Suprapubic skin (tissue), 3 donors: ENCODE data around the gene PDE2A.

Experiments used
- CTCF ChIP-seq, 2 donors: fragments of 200-600 bp in 1 of 2; fragments of 450-650 bp in 1 of 2; sonication (generic) in 1 of 2; IDR thresholded peaks; one replicate each; pipeline ENCODE4 v1.5.1; 2016 to 2019; ENCODE audit warnings: antibody characterized with exemption in 2 of 2, mild to moderate bottlenecking in 1 of 2, moderate library complexity in 1 of 2
- POLR2AphosphoS5 ChIP-seq, 3 donors: sonication (generic); formaldehyde crosslinking; IDR thresholded peaks; one replicate each; pipeline ENCODE4 v1.6.1; 2017; ENCODE audit warnings: antibody characterized with exemption in 3 of 3

DNA sequence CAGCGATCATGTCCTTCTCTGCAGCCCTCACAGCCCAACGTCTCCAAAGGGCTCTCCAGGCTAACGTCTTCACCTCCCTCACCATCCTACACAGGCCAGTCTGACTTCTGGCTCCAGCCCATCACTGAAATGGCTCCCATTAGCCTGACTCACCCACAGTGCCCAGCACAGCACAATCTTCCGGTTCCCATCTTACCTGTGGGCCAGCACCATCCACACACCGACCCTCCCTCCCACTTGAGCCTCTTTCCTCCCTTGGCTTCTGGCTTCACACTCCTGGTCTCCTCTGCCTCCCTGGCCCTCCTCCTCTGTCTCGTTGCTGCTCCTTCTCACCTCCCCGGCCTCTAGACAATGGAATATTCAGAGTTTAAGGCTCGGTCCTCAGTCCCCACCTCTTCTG, 51.2 kb downstream of the PDE2A start:
- no peak for TF ChIP-seq CTCF (IDR thresholded peaks at IDR 0.05)
- no peak for TF ChIP-seq POLR2AphosphoS5 (IDR thresholded peaks at IDR 0.05)
